Liver (tissue), 9 donors: ENCODE results near the gene CAPZA2. TPM values are rescaled to one million over a fixed set of nuclear protein-coding genes. Genes with fewer than 3 reads are reported as not detected.

Source experiments
- DNase-seq: peaks from one replicate; pipeline ENCODE4 v3.0.0-alpha.2; 2017; ENCODE audit warnings: low spot score
- H3K27ac ChIP-seq, 2 donors: one replicate each; pipeline ENCODE4 v1.7.0; 2013; ENCODE audit warnings: inconsistent platforms in 2 of 2, low read length in 2 of 2, control low read depth in 1 of 2, low read depth in 1 of 2, mild to moderate bottlenecking in 1 of 2
- H3K27me3 ChIP-seq, 4 donors: one replicate each; pipeline versions ENCODE4 v1.6.1 to v1.7.0; 2013; ENCODE audit warnings: low read length in 3 of 4, inconsistent platforms in 1 of 4, mild to moderate bottlenecking in 1 of 4, moderate library complexity in 1 of 4; ENCODE audit not compliant: control insufficient read depth in 4 of 4, insufficient read depth in 4 of 4
- H3K36me3 ChIP-seq, 4 donors: one replicate each; pipeline versions ENCODE4 v1.6.1 to v1.7.0; 2013; ENCODE audit warnings: low read length in 3 of 4, mild to moderate bottlenecking in 3 of 4, low read depth in 1 of 4, moderate library complexity in 1 of 4; ENCODE audit not compliant: control insufficient read depth in 4 of 4, insufficient read depth in 3 of 4
- H3K4me1 ChIP-seq, 4 donors: one replicate each; pipeline versions ENCODE4 v1.6.1 to v1.7.0; 2013; ENCODE audit warnings: low read length in 3 of 4, mild to moderate bottlenecking in 3 of 4, moderate library complexity in 1 of 4; ENCODE audit not compliant: control insufficient read depth in 4 of 4, insufficient read depth in 4 of 4
- H3K4me3 ChIP-seq, 3 donors: one replicate each; pipeline versions ENCODE4 v1.6.1 to v1.7.0; 2013; ENCODE audit warnings: low read length in 3 of 3, control low read depth in 1 of 3, low read depth in 1 of 3, mild to moderate bottlenecking in 1 of 3
- H3K9ac ChIP-seq, 2 donors: one replicate each; pipeline ENCODE4 v1.7.0; 2013; ENCODE audit warnings: low read length in 2 of 2, mild to moderate bottlenecking in 2 of 2, moderate library complexity in 2 of 2, control low read depth in 1 of 2, low read depth in 1 of 2
- H3K9me3 ChIP-seq, 4 donors: one replicate each; pipeline versions ENCODE4 v1.6.1 to v1.7.0; 2013; ENCODE audit warnings: low read length in 3 of 4; ENCODE audit not compliant: control insufficient read depth in 4 of 4
- ATF3 ChIP-seq: IDR thresholded peaks from 2 replicates; pipeline ENCODE4 v1.6.1; 2016; ENCODE audit warnings: antibody characterized with exemption
- CTCF ChIP-seq: fragments of 150-350 bp; IDR thresholded peaks from 2 replicates; pipeline ENCODE4 v1.5.1; 2017; ENCODE audit warnings: improper control_type of control experiment, low read depth, low read length; ENCODE audit not compliant: missing input control
- EGR1 ChIP-seq, 2 donors: IDR thresholded peaks; 2 replicates each; pipeline ENCODE4 v1.6.1; 2016 to 2018; ENCODE audit warnings: antibody characterized with exemption in 2 of 2, low read depth in 2 of 2
- FOXA1 ChIP-seq: IDR thresholded peaks from 2 replicates; pipeline ENCODE4 v1.6.1; 2016; ENCODE audit warnings: antibody characterized with exemption
- FOXA2 ChIP-seq: IDR thresholded peaks from 2 replicates; pipeline ENCODE4 v1.6.1; 2016; ENCODE audit warnings: antibody characterized with exemption
- GABPA ChIP-seq, 2 donors: IDR thresholded peaks in 1 of 2; conservative IDR thresholded peaks in 1 of 2; 2 replicates each; pipeline ENCODE4 v1.6.1; 2016; ENCODE audit warnings: antibody characterized with exemption in 2 of 2, mild to moderate bottlenecking in 1 of 2, moderate library complexity in 1 of 2
- HNF4A ChIP-seq, 2 donors: conservative IDR thresholded peaks; 2 replicates each; pipeline ENCODE4 v1.6.1; 2016; ENCODE audit warnings: antibody characterized with exemption in 2 of 2, mild to moderate bottlenecking in 2 of 2
- HNF4G ChIP-seq: IDR thresholded peaks from 2 replicates; pipeline ENCODE4 v1.6.1; 2016; ENCODE audit warnings: antibody characterized with exemption
- JUND ChIP-seq, 2 donors: IDR thresholded peaks; 2 replicates each; pipeline ENCODE4 v1.6.1; 2016; ENCODE audit warnings: antibody characterized with exemption in 2 of 2
- MAX ChIP-seq: IDR thresholded peaks from 2 replicates; pipeline ENCODE4 v1.6.1; 2016; ENCODE audit warnings: antibody characterized with exemption
- NR2F2 ChIP-seq: IDR thresholded peaks from 2 replicates; pipeline ENCODE4 v1.6.1; 2016; ENCODE audit warnings: antibody characterized with exemption
- RAD21 ChIP-seq, 2 donors: IDR thresholded peaks; 2 replicates each; pipeline ENCODE4 v1.6.1; 2016; ENCODE audit warnings: antibody characterized with exemption in 2 of 2, mild to moderate bottlenecking in 2 of 2
- REST ChIP-seq: IDR thresholded peaks from 2 replicates; pipeline ENCODE4 v1.6.1; 2016; ENCODE audit warnings: antibody characterized with exemption, mild to moderate bottlenecking
- RXRA ChIP-seq, 2 donors: IDR thresholded peaks; 2 replicates each; pipeline ENCODE4 v1.6.1; 2017 to 2018; ENCODE audit warnings: antibody characterized with exemption in 2 of 2, mild to moderate bottlenecking in 1 of 2
- SP1 ChIP-seq: IDR thresholded peaks from 2 replicates; pipeline ENCODE4 v1.6.1; 2018; ENCODE audit warnings: antibody characterized with exemption, mild to moderate bottlenecking
- TAF1 ChIP-seq: conservative IDR thresholded peaks from 2 replicates; pipeline ENCODE4 v1.6.1; 2016; ENCODE audit warnings: antibody characterized with exemption, mild to moderate bottlenecking
- YY1 ChIP-seq: IDR thresholded peaks from 2 replicates; pipeline ENCODE4 v1.6.1; 2016; ENCODE audit warnings: antibody characterized with exemption, mild to moderate bottlenecking
- ZBTB33 ChIP-seq: IDR thresholded peaks from 2 replicates; pipeline ENCODE4 v1.6.1; 2016; ENCODE audit warnings: antibody characterized with exemption
- polyA plus RNA-seq, 2 donors: library from polyadenylated mRNA; stranded (reverse) in 1 of 2; unstranded in 1 of 2; fragments of 200-250 nt in 1 of 2; fragments of >200 nt in 1 of 2; fragmentation: Nextera tagmentation in 1 of 2; extraction: Ambion mirVana in 1 of 2; gene quantifications; one replicate each; pipeline versions ENCODE4 v1.2.1 to v1.2.3, GENCODE V29; 2013 to 2015
- total RNA-seq, 2 donors: library from RNA; depleted of rRNA; stranded (reverse); fragments of >200 nt; gene quantifications; one replicate each; pipeline ENCODE4 v1.2.3, GENCODE V29; 2014
- donor health status: healthy.
- donor health status: healthy.
- donor health status: healthy.
- donor health status: healthy.
- donor health status: healthy.

The CAPZA2 gene
- total and polyA plus RNA-seq, 4 donors: 45.1 to 90.0 (median 69.1) TPM

- H3K4me1 ChIP-seq: peaks cover 0 to 19% (median 3%) of the 10 kb centered on the region in 4 donors
- H3K4me3 ChIP-seq: no peak overlapping the region
- H3K9ac ChIP-seq: no peak overlapping the region
- no peaks in the 10 kb centered on the region for H3K9me3 ChIP-seq
- no peak for DNase-seq
- H3K27me3 ChIP-seq: no peaks in the 10 kb centered on the region
- H3K27ac ChIP-seq: no peak overlapping the region
- H3K36me3 ChIP-seq: peaks cover 0 to 6% (median 3%) of the 10 kb centered on the region in 4 donors
- TF ChIP-seq REST (no peak), CTCF (no peak), GABPA (IDR thresholded peaks at IDR 0.05 in 1 of 2, conservative IDR thresholded peaks at IDR 0.05 in 1 of 2) (no peak), EGR1 (IDR thresholded peaks at IDR 0.05; ENCODE audit: low read depth in 2 of 2) (no peak), ZBTB33 (no peak), SP1 (no peak), FOXA2 (no peak), ATF3 (no peak), TAF1 (no peak), HNF4G (no peak), HNF4A (conservative IDR thresholded peaks at IDR 0.05) (no peak), NR2F2 (no peak), MAX (no peak), YY1 (no peak), JUND (IDR thresholded peaks at IDR 0.05) (no peak), RAD21 (IDR thresholded peaks at IDR 0.05) (no peak), RXRA (IDR thresholded peaks at IDR 0.05) (no peak), FOXA1 (no peak)
These were observed 24.3 kb downstream of the CAPZA2 start for GRCh38 chr7:116886543-116887156.
